Upper lobe of left lung (tissue), 6 donors: Measurements from ENCODE around the gene PPP2R2C. TPM values are rescaled to one million over a fixed set of nuclear protein-coding genes. Genes with fewer than 3 reads are reported as not detected.

Experiments used
- ATAC-seq, 2 donors: fragments of 200-7000 bp; cut with Tn5 transposase; one replicate each; pipeline ENCODE4 v1.9.1; 2022; ENCODE audit warnings: mild to moderate bottlenecking in 2 of 2, moderate library complexity in 2 of 2; ENCODE audit not compliant: low FRiP score in 2 of 2
- DNase-seq, 2 donors: peaks; one replicate each; pipeline ENCODE4 v3.0.0-alpha.2; 2019 to 2020
- H3K27ac ChIP-seq, 4 donors: fragments of 200-600 bp; sonication (generic); one replicate each; pipeline ENCODE4 v1.5.1; 2016 to 2019
- H3K27me3 ChIP-seq, 4 donors: fragments of 200-600 bp; sonication (generic); one replicate each; pipeline ENCODE4 v1.5.1; 2017 to 2019
- H3K36me3 ChIP-seq, 4 donors: fragments of 200-600 bp; sonication (generic); one replicate each; pipeline ENCODE4 v1.5.1; 2016 to 2019
- H3K4me1 ChIP-seq, 4 donors: fragments of 200-600 bp; sonication (generic); one replicate each; pipeline ENCODE4 v1.5.1; 2018 to 2019
- H3K4me3 ChIP-seq, 4 donors: fragments of 200-600 bp; sonication (generic); one replicate each; pipeline ENCODE4 v1.5.1; 2017 to 2019; ENCODE audit warnings: mild to moderate bottlenecking in 2 of 4, moderate library complexity in 1 of 4
- H3K9me3 ChIP-seq, 4 donors: fragments of 200-600 bp; sonication (generic); one replicate each; pipeline ENCODE4 v1.5.1; 2018 to 2019
- CTCF ChIP-seq, 6 experiments: fragments of 450-650 bp in 4 of 6; fragments of 200-600 bp in 2 of 6; sonication (generic) in 2 of 6; IDR thresholded peaks; one replicate each; pipeline ENCODE4 v1.5.1; 2016 to 2019; ENCODE audit warnings: antibody characterized with exemption in 6 of 6
- EP300 ChIP-seq, 4 donors: sonication (generic); formaldehyde crosslinking; IDR thresholded peaks; one replicate each; pipeline ENCODE4 v1.5.1; 2017; ENCODE audit warnings: antibody characterized with exemption in 4 of 4, control low read depth in 2 of 4
- POLR2A ChIP-seq, 4 donors: fragments of 450-650 bp; IDR thresholded peaks; one replicate each; pipeline ENCODE4 v1.5.1; 2016 to 2017; ENCODE audit warnings: antibody characterized with exemption in 4 of 4, mild to moderate bottlenecking in 2 of 4
- POLR2AphosphoS5 ChIP-seq, 2 donors: sonication (generic); formaldehyde crosslinking; IDR thresholded peaks; one replicate each; pipeline ENCODE4 v1.5.1; 2017; ENCODE audit warnings: antibody characterized with exemption in 2 of 2
- WGBS, 2 donors: methylation state at CpG; one replicate each; pipeline ENCODE4 v1.1.5; 2017 to 2018; 5-methylcytosine and 5-hydroxymethylcytosine counted together
- total RNA-seq, 6 donors: library from RNA; depleted of rRNA in 4 of 6; stranded (reverse); fragments of >200 nt in 4 of 6; gene quantifications; one replicate each; pipeline versions ENCODE4 v1.1.0 to v1.2.1, GENCODE V29; 2016 to 2021
- donor health status: DM: no; HTN: no; CAD: no; lungs with moderate emphysema.
- donor health status: DM: no; HTN: yes; CAD: no; lungs with severe emphysema.

The PPP2R2C gene
- total RNA-seq, 6 donors from 2014 or later = 0.09 to 0.17 TPM; not detected in 4

- Histone ChIP-seq H3K4me3 (no peak overlapping the region), H3K9me3 (no peaks in the 10 kb centered on the region), H3K36me3 (no peaks in the 10 kb centered on the region), H3K27me3 (no peaks in the 10 kb centered on the region), H3K27ac (no peak overlapping the region), H3K4me1 (no peaks in the 10 kb centered on the region)
- 45 to 56% methylated on average over 2 to 10 of the region's 10 CpGs for WGBS, 2 donors
- no peak for DNase-seq
- ATAC-seq = no peak
- TF ChIP-seq EP300 (IDR thresholded peaks at IDR 0.05) (no peak), POLR2A (IDR thresholded peaks at IDR 0.05) (no peak), CTCF (IDR thresholded peaks at IDR 0.05) (no peak), POLR2AphosphoS5 (IDR thresholded peaks at IDR 0.05) (no peak)
Measured at GRCh38 chr4:6360385-6360784, 112.0 kb downstream of the PPP2R2C start.

- Histone ChIP-seq H3K4me1 (no peaks in the 10 kb centered on the region), H3K27me3 (no peaks in the 10 kb centered on the region), H3K36me3 (no peaks in the 10 kb centered on the region), H3K4me3 (no peak overlapping the region), H3K9me3 (no peaks in the 10 kb centered on the region), H3K27ac (no peak overlapping the region)
- WGBS, 2 donors = 53 to 66% methylated on average over 11 of the region's 11 CpGs
- TF ChIP-seq CTCF (IDR thresholded peaks at IDR 0.05) (no peak), EP300 (IDR thresholded peaks at IDR 0.05) (no peak), POLR2A (IDR thresholded peaks at IDR 0.05) (no peak), POLR2AphosphoS5 (IDR thresholded peaks at IDR 0.05) (no peak)
- no peak for ATAC-seq
- DNase-seq = peak in 1 of 2 donors; percentile 42
Measured at GRCh38 chr4:6359536-6360308, 112.7 kb downstream of the PPP2R2C start.

GRCh38 chr4:6357476-6357875 lies 114.9 kb downstream of the PPP2R2C start:
- H3K9me3 ChIP-seq = no peaks in the 10 kb centered on the region
- DNase-seq (no peak), ATAC-seq (no peak)
- no peaks in the 10 kb centered on the region for H3K4me1 ChIP-seq
- TF ChIP-seq POLR2AphosphoS5 (IDR thresholded peaks at IDR 0.05) (no peak), POLR2A (IDR thresholded peaks at IDR 0.05) (no peak), CTCF (IDR thresholded peaks at IDR 0.05) (no peak), EP300 (IDR thresholded peaks at IDR 0.05) (no peak)
- H3K36me3 ChIP-seq = no peaks in the 10 kb centered on the region
- WGBS, 2 donors = 83 to 86% methylated on average over 1 to 6 of the region's 6 CpGs
- no peaks in the 10 kb centered on the region for H3K27me3 ChIP-seq
- H3K4me3 ChIP-seq = no peak overlapping the region
- H3K27ac ChIP-seq = no peak overlapping the region

GRCh38 chr4:6356076-6356560 lies 116.3 kb downstream of the PPP2R2C start:
- TF ChIP-seq POLR2AphosphoS5 (IDR thresholded peaks at IDR 0.05) (no peak), EP300 (IDR thresholded peaks at IDR 0.05) (no peak), CTCF (IDR thresholded peaks at IDR 0.05) (no peak), POLR2A (IDR thresholded peaks at IDR 0.05) (no peak)
- Histone ChIP-seq H3K36me3 (no peaks in the 10 kb centered on the region), H3K27ac (no peak overlapping the region), H3K27me3 (no peaks in the 10 kb centered on the region), H3K4me3 (no peak overlapping the region), H3K4me1 (no peaks in the 10 kb centered on the region), H3K9me3 (no peaks in the 10 kb centered on the region)
- DNase-seq = no peak
- no peak for ATAC-seq
- 71 to 84% methylated on average over 11 of the region's 11 CpGs for WGBS, 2 donors

- Histone ChIP-seq H3K4me3 (no peak overlapping the region), H3K27me3 (no peaks in the 10 kb centered on the region), H3K36me3 (no peaks in the 10 kb centered on the region), H3K4me1 (no peaks in the 10 kb centered on the region), H3K27ac (no peak overlapping the region), H3K9me3 (no peaks in the 10 kb centered on the region)
- no peak for TF ChIP-seq POLR2A (IDR thresholded peaks at IDR 0.05)
- no peak for TF ChIP-seq POLR2AphosphoS5 (IDR thresholded peaks at IDR 0.05)
- TF ChIP-seq EP300 (IDR thresholded peaks at IDR 0.05) = no peak
- no peak for TF ChIP-seq CTCF (IDR thresholded peaks at IDR 0.05)
- no peak for ATAC-seq
- no peak for DNase-seq
- 14 to 39% methylated on average over 3 of the region's 3 CpGs for WGBS, 2 donors
Measured at GRCh38 chr4:6355052-6355451, 117.4 kb downstream of the PPP2R2C start.
